HFFc6 (cell line): Measurements from ENCODE around the gene KCNMB2. TPM values are rescaled to one million over a fixed set of nuclear protein-coding genes. Genes with fewer than 3 reads are reported as not detected.

Source experiments
- DNase-seq: peaks from one replicate; pipeline ENCODE4 v3.0.0-alpha.2; 2018
- H3K27ac Mint-ChIP-seq: 2 replicates; pipeline ENCODE4 v1.8.0; 2020; ENCODE audit warnings: mild to moderate bottlenecking, mixed read lengths
- H3K27me3 Mint-ChIP-seq: 2 replicates; pipeline ENCODE4 v1.8.0; 2021; ENCODE audit warnings: mild to moderate bottlenecking, moderate library complexity, mixed read lengths; ENCODE audit not compliant: insufficient read depth
- H3K36me3 Mint-ChIP-seq: 2 replicates; pipeline ENCODE4 v1.8.0; 2021; ENCODE audit warnings: low read depth, mixed read lengths
- H3K4me1 Mint-ChIP-seq: 2 replicates; pipeline ENCODE4 v1.8.0; 2020; ENCODE audit warnings: low read depth, mixed read lengths
- H3K4me3 Mint-ChIP-seq: 2 replicates; pipeline ENCODE4 v1.8.0; 2020; ENCODE audit warnings: mild to moderate bottlenecking, moderate library complexity, mixed read lengths
- H3K9me3 Mint-ChIP-seq: 2 replicates; pipeline ENCODE4 v1.8.0; 2020; ENCODE audit warnings: mild to moderate bottlenecking, mixed read lengths
- CTCF ChIP-seq: fragments of 200-600 bp; sonication (generic); IDR thresholded peaks from 2 replicates; pipeline ENCODE4 v1.5.0; 2021; ENCODE audit warnings: antibody characterized with exemption, mild to moderate bottlenecking
- total RNA-seq, 6 experiments: library from RNA; stranded (reverse); fragmentation: NEBNext Ultra II Directional; extraction: Animal tissue kit (Norgen Biotek cat#: 25700); gene quantifications; 2 replicates in 1 of 6; 3 replicates in 5 of 6; pipeline ENCODE4 v1.2.3, GENCODE V29; 2021

Gene KCNMB2
- total RNA-seq, 6 experiments from 2014 or later, result not detected

GRCh38 chr3:178672275-178672674, 136.0 kb downstream of the KCNMB2 start:
- 0 out of 2 replicates have a peak, but pooled peaks cover 4% of the 10 kb centered on the region for H3K36me3 Mint-ChIP-seq
- no peak for DNase-seq
- no peak for TF ChIP-seq CTCF
- no peaks in the 10 kb centered on the region for H3K4me1 Mint-ChIP-seq
- no peak overlapping the region for H3K4me3 Mint-ChIP-seq
- H3K9me3 Mint-ChIP-seq, result peaks cover 44% of the 10 kb centered on the region
- no peaks in the 10 kb centered on the region for H3K27me3 Mint-ChIP-seq
- H3K27ac Mint-ChIP-seq, result no peak overlapping the region

- no peak for DNase-seq
- H3K4me3 Mint-ChIP-seq, result no peak overlapping the region
- H3K4me1 Mint-ChIP-seq, result no peaks in the 10 kb centered on the region
- TF ChIP-seq CTCF, result no peak
- H3K27ac Mint-ChIP-seq, result no peak overlapping the region
- peaks cover 2% of the 10 kb centered on the region; the same call in 1 of the 2 replicates for H3K27me3 Mint-ChIP-seq
- H3K9me3 Mint-ChIP-seq, result peaks cover 45% of the 10 kb centered on the region
- no peaks in the 10 kb centered on the region for H3K36me3 Mint-ChIP-seq
These were observed 137.3 kb downstream of the KCNMB2 start for GRCh38 chr3:178673529-178673928.

GRCh38 chr3:178676077-178676476, 139.8 kb downstream of the KCNMB2 start:
- Mint-ChIP-seq H3K27me3 (peaks cover 2% of the 10 kb centered on the region; the same call in 1 of the 2 replicates), H3K27ac (no peak overlapping the region), H3K4me3 (no peak overlapping the region), H3K36me3 (no peaks in the 10 kb centered on the region; the same call in 1 of the 2 replicates), H3K9me3 (peaks cover 49% of the 10 kb centered on the region), H3K4me1 (no peaks in the 10 kb centered on the region)
- no peak for DNase-seq
- TF ChIP-seq CTCF, result no peak

- Mint-ChIP-seq H3K4me1 (no peaks in the 10 kb centered on the region), H3K36me3 (no peaks in the 10 kb centered on the region; the same call in 1 of the 2 replicates), H3K27me3 (peaks cover 2% of the 10 kb centered on the region; the same call in 1 of the 2 replicates), H3K27ac (no peak overlapping the region), H3K4me3 (no peak overlapping the region), H3K9me3 (peaks cover 45% of the 10 kb centered on the region)
- no peak for DNase-seq
- no peak for TF ChIP-seq CTCF
These were observed 140.9 kb downstream of the KCNMB2 start for GRCh38 chr3:178676942-178677790.

- no peak overlapping the region for H3K27ac Mint-ChIP-seq
- no peak for TF ChIP-seq CTCF
These were observed 141.7 kb downstream of the KCNMB2 start for GRCh38 chr3:178677961-178678360.

More at GRCh38 chr3:178677961-178678360, 141.7 kb downstream of the KCNMB2 start:
- no peak for DNase-seq
- peaks cover 51% of the 10 kb centered on the region for H3K9me3 Mint-ChIP-seq
- no peaks in the 10 kb centered on the region; the same call in 1 of the 2 replicates for H3K36me3 Mint-ChIP-seq
- peaks cover 2% of the 10 kb centered on the region; the same call in 1 of the 2 replicates for H3K27me3 Mint-ChIP-seq
- no peak overlapping the region for H3K4me3 Mint-ChIP-seq
- no peaks in the 10 kb centered on the region for H3K4me1 Mint-ChIP-seq
